HepG2 (cell line): Measurements from ENCODE around the gene PRM3. TPM values are rescaled to one million over a fixed set of nuclear protein-coding genes. Genes with fewer than 3 reads are reported as not detected.

ENCODE experiments used
- AKNA ChIP-seq: sonication (generic); formaldehyde crosslinking; IDR thresholded peaks from 2 replicates; pipeline ENCODE4 v1.4.0; 2020; ENCODE audit warnings: missing genetic modification reagents, borderline replicate concordance
- DDIT3 ChIP-seq: sonication (generic); formaldehyde crosslinking; IDR thresholded peaks from 2 replicates; pipeline ENCODE4 v1.4.0; 2020; ENCODE audit warnings: mild to moderate bottlenecking, missing genetic modification reagents
- GRHL1 ChIP-seq: sonication (generic); formaldehyde crosslinking; conservative IDR thresholded peaks from 2 replicates; pipeline ENCODE4 v1.8.0; 2022; ENCODE audit warnings: missing genetic modification reagents
- HNF4G ChIP-seq, 2 experiments: sonication (generic) in 1 of 2; formaldehyde crosslinking in 1 of 2; IDR thresholded peaks; 2 replicates each; pipeline versions ENCODE4 v1.4.0 to v1.6.1; 2011 to 2020; ENCODE audit warnings: borderline replicate concordance in 2 of 2, low read depth in 2 of 2, mild to moderate bottlenecking in 2 of 2, low read length in 1 of 2, missing genetic modification reagents in 1 of 2, moderate library complexity in 1 of 2
- MAFG ChIP-seq: sonication (generic); formaldehyde crosslinking; IDR thresholded peaks from 2 replicates; pipeline ENCODE4 v1.5.1; 2020; ENCODE audit warnings: mild to moderate bottlenecking, missing genetic modification reagents
- MED1 ChIP-seq: sonication (generic); formaldehyde crosslinking; IDR thresholded peaks from 2 replicates; pipeline ENCODE4 v1.4.0; 2020; ENCODE audit warnings: missing genetic modification reagents
- ONECUT2 ChIP-seq: sonication (generic); formaldehyde crosslinking; IDR thresholded peaks from 2 replicates; pipeline ENCODE4 v1.4.0; 2020; ENCODE audit warnings: missing genetic modification reagents
- TEAD2 ChIP-seq: sonication (generic); formaldehyde crosslinking; IDR thresholded peaks from 2 replicates; pipeline ENCODE4 v1.9.0; 2021; ENCODE audit warnings: missing genetic modification reagents
- TSC22D2 ChIP-seq: sonication (generic); formaldehyde crosslinking; IDR thresholded peaks from 2 replicates; pipeline ENCODE4 v1.5.1; 2020; ENCODE audit warnings: missing genetic modification reagents, mild to moderate bottlenecking, borderline replicate concordance
- ZHX2 ChIP-seq, 2 experiments: sonication (generic) in 1 of 2; formaldehyde crosslinking in 1 of 2; IDR thresholded peaks; 2 replicates each; pipeline versions ENCODE4 v1.6.1 to v1.9.0; 2014 to 2022; ENCODE audit warnings: antibody characterized with exemption in 1 of 2, borderline replicate concordance in 1 of 2, inconsistent platforms in 1 of 2, low read depth in 1 of 2, missing genetic modification reagents in 1 of 2
- ZNF800 ChIP-seq: sonication (generic); formaldehyde crosslinking; IDR thresholded peaks from 2 replicates; pipeline ENCODE4 v1.4.0; 2020; ENCODE audit warnings: missing genetic modification reagents
- polyA plus RNA-seq, 8 experiments: library from polyadenylated mRNA; depleted of rRNA in 3 of 8; stranded (reverse) in 7 of 8; unstranded in 1 of 8; fragments of >200 nt; fragmentation: Illumina TruSeq in 4 of 8; extraction: Trizol in 4 of 8; gene quantifications; 2 replicates each; pipeline versions ENCODE4 v1.2.1 to v1.2.3, GENCODE V29; 2011 to 2016; ENCODE audit warnings: low read depth in 4 of 8, missing spikeins in 1 of 8, mixed read lengths in 1 of 8; ENCODE audit not compliant: insufficient read depth in 1 of 8
- total RNA-seq, 5 experiments: library from RNA; depleted of rRNA; stranded (reverse); fragments of >200 nt; fragmentation: Illumina TruSeq; extraction: Trizol; gene quantifications; 2 replicates each; pipeline ENCODE4 v1.2.3, GENCODE V29; 2016; ENCODE audit warnings: low read depth in 1 of 5

The PRM3 gene
- total and polyA plus RNA-seq, 2 of the 13 experiments (the other 11 are each of a cell fraction or from before 2014, with no cell fraction given): not detected

GRCh38 chr16:11309895-11310633, 36.6 kb upstream of the PRM3 start (continued):
- TF ChIP-seq ZHX2 (IDR thresholded peaks at IDR 0.05; ENCODE audit: low read depth) (0 out of 2 replicates have a peak, but pooled peaks have one; percentile 15), ZHX2 (CRISPR knock-in tag; IDR thresholded peaks at IDR 0.05; ENCODE audit: borderline replicate concordance) (no peak), HNF4G (IDR thresholded peaks at IDR 0.05; ENCODE audit: borderline replicate concordance, low read depth, low read length) (peak; percentile 16; the same call in 1 of the 2 replicates), HNF4G (CRISPR knock-in tag; IDR thresholded peaks at IDR 0.05; ENCODE audit: borderline replicate concordance, low read depth) (peak; percentile 81), ONECUT2 (CRISPR knock-in tag) (no peak), ZNF800 (CRISPR knock-in tag) (0 out of 2 replicates have a peak, but pooled peaks have one; percentile 21), MAFG (no peak), GRHL1 (no peak), MED1 (CRISPR knock-in tag) (peak; percentile 99), TSC22D2 (CRISPR knock-in tag) (no peak), DDIT3 (no peak), AKNA (CRISPR knock-in tag) (no peak), TEAD2 (CRISPR knock-in tag) (no peak)
